NCI-H1694 (cell line): ENCODE measurements around the gene ACSF3.
"Not testable (repeated sequence)": the region's sequence is repeated elsewhere in the genome, so short reads cannot be mapped to it uniquely, and the experiment has no call there.

Experiments used
- DNase-seq: peaks from one replicate; lab custom pipeline; 2025; lab: John Stamatoyannopoulos, UW

The ACSF3 gene

DNA sequence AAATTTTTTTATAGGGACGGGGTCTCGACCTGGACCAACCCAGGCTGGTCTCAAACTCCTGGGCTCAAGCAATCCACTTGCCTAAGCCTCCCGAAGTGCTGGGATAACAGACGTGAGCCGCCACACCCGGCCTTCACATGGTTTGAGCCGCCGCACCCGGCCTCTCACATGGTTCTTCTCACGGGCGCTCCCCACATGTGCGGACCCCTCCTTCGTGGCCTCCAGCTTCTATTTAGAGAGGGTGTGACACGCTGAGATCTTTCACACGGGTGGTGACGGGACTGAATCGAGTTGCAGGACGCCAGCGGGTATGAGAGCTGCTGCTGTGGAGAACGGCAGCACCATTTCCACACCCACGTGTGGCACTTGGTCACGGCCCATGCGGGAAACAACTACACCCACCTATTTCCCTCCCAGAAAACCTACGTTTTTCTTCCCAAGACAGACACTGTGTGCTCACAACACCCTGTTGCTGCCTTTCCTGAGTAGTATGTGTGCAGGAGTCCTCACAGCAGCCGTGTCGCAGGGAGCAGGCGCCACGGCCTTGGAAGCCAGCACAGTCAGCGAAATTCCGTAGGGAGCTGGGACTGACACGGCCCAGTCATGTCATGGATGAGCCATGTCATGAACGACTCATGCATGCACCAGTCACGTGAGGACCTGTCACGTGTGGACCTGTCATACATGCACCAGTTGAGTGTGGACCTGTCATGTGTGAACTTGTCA is 20.1 kb upstream of the ACSF3 start:
- DNase-seq, result no peak

- DNase-seq, result not testable (repeated sequence)
Measured at GRCh38 chr16:89074072-89074674, 19.5 kb upstream of the ACSF3 start.

GRCh38 chr16:89074803-89075688 is 18.6 kb upstream of the ACSF3 start:
- no peak for DNase-seq

DNA sequence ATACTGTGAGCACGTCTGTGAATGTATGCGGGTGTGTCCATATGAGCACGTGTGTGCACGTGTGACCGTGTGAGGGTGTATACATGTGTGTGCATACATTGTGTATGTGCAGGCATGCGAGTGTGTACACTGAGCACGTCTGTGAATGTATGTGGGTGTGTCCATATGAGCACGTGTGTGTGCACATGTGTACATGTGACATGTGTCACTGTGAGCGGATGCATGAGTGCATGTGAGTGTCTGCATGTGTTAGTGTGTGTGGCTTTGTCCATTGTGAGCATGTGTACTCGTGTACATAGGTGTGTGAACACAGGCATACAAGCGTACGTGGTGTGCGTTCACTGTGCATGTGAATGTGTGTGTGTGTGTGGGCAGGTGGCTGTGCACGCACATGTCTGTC is 17.5 kb upstream of the ACSF3 start:
- no peak for DNase-seq

- DNase-seq, result no peak
Measured at GRCh38 chr16:89077076-89077475, 16.6 kb upstream of the ACSF3 start.

DNA sequence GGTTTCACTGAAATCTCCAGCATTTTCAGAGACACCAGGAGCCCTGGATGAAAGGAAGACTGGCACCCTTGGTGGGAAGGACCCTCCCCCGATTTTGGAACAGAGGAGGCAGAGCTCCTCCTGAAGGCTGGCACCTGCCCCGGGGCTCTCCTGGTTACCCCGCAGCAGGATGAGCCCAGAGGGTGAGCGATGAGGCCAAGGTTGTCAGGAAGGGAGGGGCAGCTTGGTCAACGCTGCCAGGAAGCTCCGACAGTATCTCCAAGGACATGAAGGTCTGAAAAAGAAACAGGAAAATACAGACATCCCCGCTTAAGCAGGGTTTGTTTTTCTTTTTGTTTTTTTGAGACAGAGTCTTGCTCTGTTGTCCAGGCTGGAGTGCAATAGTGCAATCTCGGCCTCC is 15.5 kb upstream of the ACSF3 start:
- no peak for DNase-seq

GRCh38 chr16:89079434-89079980 is 14.1 kb upstream of the ACSF3 start:
- DNase-seq, result no peak

GRCh38 chr16:89080196-89080853 is 13.3 kb upstream of the ACSF3 start:
- peak; percentile 60 for DNase-seq

DNA sequence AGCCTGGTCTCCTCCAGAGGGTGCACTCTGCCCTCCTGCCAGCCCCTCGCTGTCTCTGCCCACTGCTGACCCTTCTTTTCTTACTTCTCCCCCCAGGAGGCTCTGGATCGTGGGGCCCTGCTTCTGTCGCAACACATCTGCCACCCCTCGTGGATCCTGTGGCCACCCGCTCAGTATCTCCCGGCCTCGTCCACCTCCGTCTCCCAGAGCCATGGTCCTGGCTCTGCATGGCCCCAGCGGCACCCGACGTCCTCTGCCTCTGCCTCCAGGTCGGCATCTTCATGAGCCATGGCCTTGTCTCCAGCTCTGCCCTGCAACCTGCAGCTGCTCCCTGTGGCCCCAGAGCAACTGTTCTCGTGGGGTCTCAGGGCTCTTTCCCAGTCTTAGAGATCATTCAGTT is 12.1 kb upstream of the ACSF3 start:
- no peak for DNase-seq

DNA sequence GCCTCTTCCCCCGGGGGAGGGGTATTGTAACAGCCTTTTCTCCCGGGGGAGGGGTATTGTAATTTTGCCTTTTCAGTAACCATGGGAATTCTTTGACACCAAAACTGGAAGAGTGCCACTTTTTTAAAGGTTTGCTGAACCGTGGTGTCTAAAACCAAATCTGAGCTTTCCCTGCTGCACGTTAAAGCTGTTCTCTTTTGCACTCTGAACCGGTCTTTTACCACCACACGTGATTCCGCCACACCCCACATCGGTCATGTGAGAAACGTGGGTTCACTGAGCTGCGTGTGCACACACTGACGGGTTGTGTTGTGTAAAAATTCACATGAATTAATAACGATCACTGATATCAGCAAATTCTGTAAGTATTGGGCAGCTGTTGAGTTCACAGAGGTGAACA is 9.2 kb upstream of the ACSF3 start:
- peak; percentile 42 for DNase-seq

- no peak for DNase-seq
Measured at GRCh38 chr16:89084814-89085612, 8.6 kb upstream of the ACSF3 start.

GRCh38 chr16:89085755-89086154 is 7.9 kb upstream of the ACSF3 start:
- DNase-seq, result no peak

DNA sequence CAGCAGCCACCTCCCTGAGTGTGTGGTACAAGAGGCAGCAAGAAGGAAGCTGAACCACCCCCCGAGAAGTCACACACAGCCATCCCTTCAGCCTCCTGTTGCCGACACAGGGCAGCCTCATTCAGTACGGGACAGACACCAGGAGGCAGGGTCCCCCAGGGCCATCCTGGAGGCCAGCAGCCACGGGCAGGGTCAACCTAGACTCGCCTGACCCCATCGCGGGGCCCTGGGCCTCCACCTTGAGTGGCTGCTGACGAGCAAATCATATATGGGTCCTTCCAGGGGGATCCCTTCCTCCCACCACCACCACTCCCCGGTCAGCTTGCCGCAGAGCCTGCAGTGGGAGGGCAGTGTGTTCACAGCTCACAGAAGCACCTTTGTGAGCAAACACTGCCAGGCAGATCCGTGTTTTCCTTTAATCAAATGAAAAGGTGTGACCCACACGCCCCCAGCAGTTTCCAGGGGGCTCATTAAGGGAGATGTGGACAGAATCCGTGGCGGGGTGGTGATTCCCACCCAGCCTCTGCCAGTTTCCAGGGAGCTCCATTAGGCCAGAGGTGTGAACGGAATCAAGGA is 5.6 kb upstream of the ACSF3 start:
- no peak for DNase-seq

GRCh38 chr16:89089120-89089519 is 4.5 kb upstream of the ACSF3 start:
- no peak for DNase-seq

- DNase-seq, result no peak
Measured at GRCh38 chr16:89090182-89090630, 3.4 kb upstream of the ACSF3 start.

DNA sequence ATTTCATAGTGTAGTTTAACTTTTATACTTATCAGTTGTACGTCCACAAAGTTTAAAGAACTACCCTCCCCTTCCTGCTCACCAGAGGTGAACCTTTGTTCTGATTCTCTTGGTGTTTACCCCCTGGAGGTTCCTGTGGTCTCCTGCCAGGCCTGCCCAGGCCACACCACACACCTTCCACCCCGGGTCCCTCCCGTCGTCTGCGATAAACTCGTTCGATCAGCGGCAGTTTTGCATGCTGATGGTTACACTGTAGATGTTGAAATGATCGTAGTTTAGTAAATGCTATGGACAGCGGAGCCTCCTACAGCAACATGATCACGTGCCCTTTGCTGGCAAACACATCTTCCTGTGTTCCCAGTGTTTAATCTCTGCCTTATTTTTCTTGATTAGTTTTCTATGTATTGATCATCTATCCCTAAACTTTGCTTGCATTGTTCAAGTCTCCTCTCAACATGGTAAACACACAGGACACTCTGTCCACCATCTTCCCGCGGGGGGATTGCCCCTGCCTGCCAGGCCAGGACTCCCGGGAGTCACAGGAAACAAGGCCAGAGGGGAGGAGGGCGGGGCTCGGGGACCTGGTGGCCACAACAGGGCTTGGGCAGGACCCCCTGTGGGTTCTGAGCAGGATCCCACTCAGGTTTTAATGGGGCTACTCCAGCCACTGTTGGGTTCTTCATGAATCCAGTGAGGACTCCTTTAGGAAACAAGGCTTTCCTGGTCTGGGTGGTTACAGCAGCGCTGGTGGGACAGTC is 2.8 kb upstream of the ACSF3 start:
- no peak for DNase-seq

- no peak for DNase-seq
Measured at GRCh38 chr16:89092013-89092412, 1.6 kb upstream of the ACSF3 start.

DNA sequence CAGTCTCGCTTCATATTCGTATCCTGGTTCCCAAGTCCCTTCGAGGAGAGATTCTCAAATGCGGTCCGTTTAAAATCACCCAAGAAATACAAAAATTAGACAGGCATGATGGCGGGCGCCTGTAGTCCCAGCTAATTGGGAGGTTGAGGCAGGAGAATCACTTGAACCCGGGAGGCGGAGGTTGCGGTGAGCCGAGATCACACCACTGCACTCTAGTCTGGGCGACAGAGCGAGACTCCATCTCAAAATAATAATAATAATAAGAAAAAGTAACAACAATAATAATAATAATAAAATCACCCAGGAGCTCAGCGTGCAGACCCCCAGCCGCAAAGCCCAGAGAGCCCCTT is 425 bp upstream of the ACSF3 start:
- DNase-seq, result not testable (repeated sequence)

- DNase-seq, result no peak
Measured at GRCh38 chr16:89094252-89094879, 714 bp downstream of the ACSF3 start.

DNA sequence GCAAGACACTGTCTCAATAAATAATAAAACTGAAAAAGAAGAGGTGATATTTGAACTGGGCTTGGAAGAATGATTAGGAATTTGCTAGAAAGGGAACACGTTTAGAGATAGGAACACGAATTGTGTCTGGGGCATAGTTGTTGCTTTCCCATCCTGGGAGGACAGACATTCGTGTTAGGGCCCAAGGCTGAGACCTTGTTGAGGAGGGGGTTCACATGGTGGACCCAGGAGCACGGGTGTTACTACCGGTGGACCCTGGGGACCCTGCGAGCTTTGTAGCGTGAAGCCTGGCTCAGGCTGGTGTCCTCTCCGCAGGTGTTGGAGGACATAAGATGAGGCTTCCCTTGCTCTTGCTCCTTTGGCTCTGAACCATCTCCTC is 1.2 kb downstream of the ACSF3 start:
- DNase-seq, result no peak
